Endothelial cell of umbilical vein (primary cell): ENCODE measurements around the gene NUDT2. TPM values are rescaled to one million over a fixed set of nuclear protein-coding genes. Genes with fewer than 3 reads are reported as not detected.

Experiments used
- BruUV-seq: library from RNA; stranded (reverse); fragments of 400-500 nt; replicated peaks from 2 replicates; lab custom pipeline; 2021; lab: Mats Ljungman, UMichigan
- CTCF ChIA-PET: fragments of 300-600, 350-600 bp; sonication (Branson Sonifier 250); formaldehyde crosslinking; loops from one replicate; lab custom pipeline; 2021; ENCODE audit warnings: antibody characterized with exemption, inconsistent platforms; lab: Charles Lee
- POLR2A ChIA-PET: fragments of 300-600, 350-600 bp; sonication (Branson Sonifier 250); formaldehyde crosslinking; loops from one replicate; lab custom pipeline; 2021; ENCODE audit warnings: antibody characterized with exemption, inconsistent platforms; lab: Charles Lee
- DNase-seq: peaks from one replicate; pipeline ENCODE4 v3.0.0-alpha.2; 2011; ENCODE audit warnings: low read depth, low spot score
- FAIRE-seq: peaks from 2 replicates; lab custom pipeline; 2011; peaks lifted over from hg19 to GRCh38; lab: Jason Lieb, UNC
- H2AFZ ChIP-seq: 2 replicates; pipeline ENCODE4 v1.6.0; 2012; ENCODE audit warnings: low read depth, low read length, control low read depth, inconsistent platforms
- H3K27ac ChIP-seq: 2 replicates; pipeline ENCODE4 v1.5.1; 2011; ENCODE audit warnings: low read depth, mild to moderate bottlenecking, control low read depth, low read length, moderate library complexity; ENCODE audit not compliant: insufficient read depth
- H3K27me3 ChIP-seq, 2 experiments: 2 replicates each; pipeline versions ENCODE4 v1.6.0 to v1.6.1; 2011; ENCODE audit warnings: low read length in 2 of 2, mixed read lengths in 1 of 2; ENCODE audit not compliant: control insufficient read depth in 2 of 2, insufficient read depth in 2 of 2
- H3K36me3 ChIP-seq, 2 experiments: 2 replicates in 1 of 2; 3 replicates in 1 of 2; pipeline ENCODE4 v1.5.1; 2011; ENCODE audit warnings: low read length in 2 of 2, mild to moderate bottlenecking in 1 of 2, moderate library complexity in 1 of 2; ENCODE audit not compliant: control insufficient read depth in 2 of 2, insufficient read depth in 2 of 2; ENCODE audit errors: extremely low read depth in 1 of 2
- H3K4me1 ChIP-seq: 3 replicates; pipeline ENCODE4 v1.5.1; 2011; ENCODE audit warnings: mild to moderate bottlenecking, low read length; ENCODE audit not compliant: control insufficient read depth, insufficient read depth; ENCODE audit errors: extremely low read depth
- H3K4me2 ChIP-seq: 2 replicates; pipeline ENCODE4 v1.6.1; 2011; ENCODE audit warnings: low read length, control low read depth, mixed read lengths; ENCODE audit not compliant: insufficient read depth
- H3K4me3 ChIP-seq, 3 experiments: fragments of 200-600 bp in 1 of 3; sonication (generic), shearing (Covaris generic) in 1 of 3; replicated peaks in 1 of 3; 2 replicates each; pipeline ENCODE4 v1.5.1; 2011 to 2016; ENCODE audit warnings: control low read depth in 3 of 3, low read length in 3 of 3, mild to moderate bottlenecking in 2 of 3, inconsistent platforms in 1 of 3, low read depth in 1 of 3, moderate library complexity in 1 of 3; ENCODE audit not compliant: insufficient read depth in 1 of 3
- H3K79me2 ChIP-seq: 2 replicates; pipeline ENCODE4 v1.6.0; 2012; ENCODE audit warnings: low read length, inconsistent platforms; ENCODE audit not compliant: control insufficient read depth, insufficient read depth
- H3K9ac ChIP-seq: replicated peaks from 2 replicates; pipeline ENCODE3; 2011; ENCODE audit warnings: low read length, control low read depth; ENCODE audit not compliant: insufficient read depth; ENCODE audit errors: extremely low read depth
- H3K9me1 ChIP-seq: replicated peaks from 3 replicates; pipeline ENCODE4 v1.6.0; 2011; ENCODE audit warnings: mild to moderate bottlenecking, low read length; ENCODE audit not compliant: control insufficient read depth, insufficient read depth; ENCODE audit errors: extremely low read depth
- H3K9me3 ChIP-seq: replicated peaks from 2 replicates; pipeline ENCODE4 v1.5.1; 2012; ENCODE audit warnings: low read length, inconsistent platforms; ENCODE audit not compliant: control insufficient read depth, insufficient read depth
- H4K20me1 ChIP-seq: replicated peaks from 2 replicates; pipeline ENCODE3; 2011; ENCODE audit warnings: mild to moderate bottlenecking, low read length; ENCODE audit not compliant: control insufficient read depth, insufficient read depth; ENCODE audit errors: extremely low read depth
- EZH2 ChIP-seq: IDR thresholded peaks from 2 replicates; pipeline ENCODE4 v1.6.1; 2012; ENCODE audit warnings: borderline replicate concordance, low read depth, mild to moderate bottlenecking, moderate library complexity, low read length, inconsistent platforms; ENCODE audit not compliant: severe bottlenecking
- FOS ChIP-seq: IDR thresholded peaks from 2 replicates; pipeline ENCODE4 v1.6.1; 2011; ENCODE audit warnings: mild to moderate bottlenecking, low read length, moderate library complexity, borderline replicate concordance; ENCODE audit not compliant: insufficient read depth
- GATA2 ChIP-seq: IDR thresholded peaks from 2 replicates; pipeline ENCODE4 v1.7.0; 2011; ENCODE audit warnings: low read depth, mild to moderate bottlenecking, moderate library complexity, mixed read lengths, low read length; ENCODE audit not compliant: insufficient read length, insufficient read depth
- JUN ChIP-seq: IDR thresholded peaks from 2 replicates; pipeline ENCODE4 v1.6.1; 2011; ENCODE audit warnings: borderline replicate concordance, low read depth; ENCODE audit not compliant: insufficient read length, insufficient read depth
- MYC ChIP-seq: IDR thresholded peaks from one replicate; pipeline ENCODE4 v1.6.1; 2011; ENCODE audit warnings: mild to moderate bottlenecking, low read depth, low read length
- POLR2A ChIP-seq: IDR thresholded peaks from 2 replicates; pipeline ENCODE4 v1.6.1; 2012; ENCODE audit warnings: low read depth, mild to moderate bottlenecking, control low read depth, low read length
- dilution Hi-C: fragments of 300-500 bp; cut with MboI; formaldehyde crosslinking; loops from one replicate; pipeline ENCODE4 v1.15.0; 2019; ENCODE audit warnings: low sequenced_read_pairs; ENCODE audit not compliant: extremely low pct_ligation_motif_present
- intact Hi-C: fragments of 100-400 bp; cut with micrococcal nuclease; formaldehyde crosslinking; loops from one replicate; pipeline ENCODE4 v1.10.0; 2022
- polyA plus RNA-seq, 4 experiments: library from polyadenylated mRNA; depleted of rRNA in 3 of 4; stranded (reverse) in 3 of 4; unstranded in 1 of 4; fragments of >200 nt; gene quantifications; 2 replicates each; pipeline versions ENCODE4 v1.2.1 to v1.2.3, GENCODE V29; 2011 to 2012; ENCODE audit warnings: missing spikeins in 1 of 4
- total RNA-seq: library from RNA; stranded (reverse); gene quantifications from 2 replicates; pipeline ENCODE4 v1.2.3, GENCODE V29; 2021
- TF ChIP-seq, protein P1 (sequence below): IDR thresholded peaks from 2 replicates; pipeline ENCODE4 v1.6.1; 2011; ENCODE audit not compliant: insufficient read depth, insufficient read length
- TF ChIP-seq, protein P2 (sequence below), 2 donors: IDR thresholded peaks; 1 replicate in 1 of 2; 2 replicates in 1 of 2; pipeline ENCODE4 v1.5.1; 2011; ENCODE audit warnings: low read length in 2 of 2, mild to moderate bottlenecking in 2 of 2, moderate library complexity in 2 of 2, control low read depth in 1 of 2, inconsistent platforms in 1 of 2, low read depth in 1 of 2; ENCODE audit not compliant: insufficient read depth in 1 of 2; ENCODE audit errors: extremely low read depth in 1 of 2

The NUDT2 gene
- total and polyA plus RNA-seq, 2 donors (not counting 3 experiments of a cell fraction or from before 2014, with no cell fraction given) = 25.1 to 45.2 TPM

DNA sequence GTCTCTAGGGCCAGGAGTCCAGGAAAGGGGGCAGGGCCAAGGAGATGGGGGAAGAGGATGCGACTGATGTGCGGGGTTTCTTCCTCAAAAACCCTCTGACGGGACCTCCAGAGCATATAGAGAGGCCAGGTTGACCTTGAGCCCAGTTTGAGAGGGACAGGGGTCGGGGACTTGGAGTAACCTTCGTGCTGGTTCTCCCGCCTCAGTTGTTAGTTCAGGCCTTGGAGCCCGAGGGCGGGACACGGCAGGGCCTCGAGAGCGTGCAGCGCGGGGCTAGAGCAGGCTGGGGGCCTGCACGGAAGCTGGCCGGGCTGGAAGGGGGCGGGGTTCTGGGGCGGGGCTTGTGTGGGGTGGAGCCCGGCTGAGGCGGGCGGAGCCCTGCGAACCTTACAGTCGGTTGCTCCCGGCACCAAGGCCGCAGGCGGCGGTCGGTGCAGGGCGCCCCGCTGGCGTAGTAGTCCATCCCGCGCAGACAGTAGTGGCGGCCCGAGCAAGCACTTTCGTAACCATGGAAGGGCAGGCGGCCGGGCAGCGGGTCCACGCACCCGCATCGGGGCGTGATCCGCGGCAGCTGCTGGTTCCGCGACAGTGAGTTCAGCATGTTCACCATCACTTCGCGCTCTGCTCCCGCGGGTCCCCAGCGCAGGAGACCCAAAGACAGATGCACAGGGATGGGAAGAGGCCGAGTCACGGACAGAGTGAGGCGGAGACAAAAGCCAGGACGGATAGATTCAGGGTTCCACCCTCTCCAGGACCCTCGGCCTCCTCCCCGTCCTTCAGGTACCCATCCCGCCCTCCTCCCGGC is 51.3 kb downstream of the NUDT2 start:
- Histone ChIP-seq H3K79me2 (no peaks in the 10 kb centered on the region), H3K4me1 (peaks cover 11% of the 10 kb centered on the region), H2AFZ (peak overlapping the region; percentile 94), H3K9me3 (no peaks in the 10 kb centered on the region), H3K9ac (no peak overlapping the region), H3K4me2 (peak overlapping the region; percentile 81), H3K4me3 (peak overlapping the region in 2 of 3 experiments; percentile 28 to 38), H3K27me3 (no peaks in the 10 kb centered on the region), H3K27ac (no peak overlapping the region), H4K20me1 (no peaks in the 10 kb centered on the region), H3K9me1 (no peaks in the 10 kb centered on the region), H3K36me3 (no peaks in the 10 kb centered on the region)
- DNase-seq = peak; percentile 74
- POLR2A ChIA-PET = no interaction called here
- peak; percentile 44 for FAIRE-seq
- dilution Hi-C loops (no loop called here), intact Hi-C loops (no loop called here)
- BruUV-seq = no TSS peak
- CTCF ChIA-PET = interaction anchor here (0.6 to 9.4 kb wide), 10 partner anchors 23 to 270 kb away, joined by 3 to 152 read pairs (median 8); no protein-coding TSS in a partner anchor
- TF ChIP-seq, protein P1, sequence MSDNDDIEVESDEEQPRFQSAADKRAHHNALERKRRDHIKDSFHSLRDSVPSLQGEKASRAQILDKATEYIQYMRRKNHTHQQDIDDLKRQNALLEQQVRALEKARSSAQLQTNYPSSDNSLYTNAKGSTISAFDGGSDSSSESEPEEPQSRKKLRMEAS = no peak
- TF ChIP-seq EZH2 = peak; percentile 51
- no peak for TF ChIP-seq GATA2
- no peak for TF ChIP-seq MYC
- TF ChIP-seq JUN = no peak
- TF ChIP-seq, protein P2, sequence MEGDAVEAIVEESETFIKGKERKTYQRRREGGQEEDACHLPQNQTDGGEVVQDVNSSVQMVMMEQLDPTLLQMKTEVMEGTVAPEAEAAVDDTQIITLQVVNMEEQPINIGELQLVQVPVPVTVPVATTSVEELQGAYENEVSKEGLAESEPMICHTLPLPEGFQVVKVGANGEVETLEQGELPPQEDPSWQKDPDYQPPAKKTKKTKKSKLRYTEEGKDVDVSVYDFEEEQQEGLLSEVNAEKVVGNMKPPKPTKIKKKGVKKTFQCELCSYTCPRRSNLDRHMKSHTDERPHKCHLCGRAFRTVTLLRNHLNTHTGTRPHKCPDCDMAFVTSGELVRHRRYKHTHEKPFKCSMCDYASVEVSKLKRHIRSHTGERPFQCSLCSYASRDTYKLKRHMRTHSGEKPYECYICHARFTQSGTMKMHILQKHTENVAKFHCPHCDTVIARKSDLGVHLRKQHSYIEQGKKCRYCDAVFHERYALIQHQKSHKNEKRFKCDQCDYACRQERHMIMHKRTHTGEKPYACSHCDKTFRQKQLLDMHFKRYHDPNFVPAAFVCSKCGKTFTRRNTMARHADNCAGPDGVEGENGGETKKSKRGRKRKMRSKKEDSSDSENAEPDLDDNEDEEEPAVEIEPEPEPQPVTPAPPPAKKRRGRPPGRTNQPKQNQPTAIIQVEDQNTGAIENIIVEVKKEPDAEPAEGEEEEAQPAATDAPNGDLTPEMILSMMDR (IDR thresholded peaks at IDR 0.05; ENCODE audit: extremely low read depth in 1 of 2, insufficient read depth in 1 of 2, low read depth in 1 of 2, low read length in 2 of 2) = no peak
- no peak for TF ChIP-seq POLR2A
- TF ChIP-seq FOS = no peak
